Sigmoid colon (tissue), 4 donors: ENCODE data around the gene MACROH2A1.

ENCODE experiments used
- CTCF ChIP-seq, 4 experiments: fragments of 450-650 bp in 3 of 4; fragments of 200-600 bp in 1 of 4; IDR thresholded peaks; one replicate each; pipeline ENCODE4 v1.5.1; 2016 to 2019; ENCODE audit warnings: antibody characterized with exemption in 4 of 4, mild to moderate bottlenecking in 3 of 4, moderate library complexity in 2 of 4
- EP300 ChIP-seq, 4 donors: sonication (generic); formaldehyde crosslinking; IDR thresholded peaks; one replicate each; pipeline ENCODE4 v1.6.1; 2017; ENCODE audit warnings: antibody characterized with exemption in 4 of 4
- POLR2A ChIP-seq, 2 donors: fragments of 450-650 bp; IDR thresholded peaks; one replicate each; pipeline ENCODE4 v1.6.1; 2016; ENCODE audit warnings: antibody characterized with exemption in 2 of 2, mild to moderate bottlenecking in 2 of 2, moderate library complexity in 2 of 2
- POLR2AphosphoS5 ChIP-seq, 4 donors: sonication (generic); formaldehyde crosslinking; IDR thresholded peaks; one replicate each; pipeline ENCODE4 v1.6.1; 2017; ENCODE audit warnings: antibody characterized with exemption in 4 of 4

- no peak for TF ChIP-seq CTCF (IDR thresholded peaks at IDR 0.05)
- no peak for TF ChIP-seq POLR2A (IDR thresholded peaks at IDR 0.05)
- TF ChIP-seq POLR2AphosphoS5 (IDR thresholded peaks at IDR 0.05) = no peak
- no peak for TF ChIP-seq EP300 (IDR thresholded peaks at IDR 0.05)
These were observed 43.6 kb upstream of the MACROH2A1 start for GRCh38 chr5:135442431-135443160.
